K562 (cell line): ENCODE results near the gene DEGS1. TPM values are rescaled to one million over a fixed set of nuclear protein-coding genes. Genes with fewer than 3 reads are reported as not detected.

ENCODE experiments used
- CHCHD3 ChIP-seq: fragments of 250-450 bp; sonication (Bioruptor Pico); IDR thresholded peaks from 2 replicates; pipeline ENCODE4 v2.1.2; 2022; ENCODE audit warnings: mild to moderate bottlenecking
- CHD2 ChIP-seq: IDR thresholded peaks from 2 replicates; pipeline ENCODE4 v1.6.1; 2011; ENCODE audit warnings: low read depth, low read length
- CREM ChIP-seq: IDR thresholded peaks from 2 replicates; pipeline ENCODE4 v1.6.1; 2014; ENCODE audit warnings: antibody characterized with exemption, low read depth
- FOXJ2 ChIP-seq: fragments of 200-800 bp; sonication (Bioruptor generic); IDR thresholded peaks from 2 replicates; pipeline ENCODE4 v1.6.1; 2016; ENCODE audit warnings: missing genetic modification characterization, missing compliant biosample characterization
- GABPB1 ChIP-seq: sonication (generic); formaldehyde crosslinking; IDR thresholded peaks from 2 replicates; pipeline ENCODE4 v1.8.0; 2022; ENCODE audit warnings: mild to moderate bottlenecking, missing genetic modification reagents
- KAT7 ChIP-seq: sonication (generic); formaldehyde crosslinking; IDR thresholded peaks from 2 replicates; pipeline ENCODE4 v1.8.0; 2022; ENCODE audit warnings: missing genetic modification reagents, mild to moderate bottlenecking, borderline replicate concordance
- KAT8 ChIP-seq: fragments of 450-650 bp; IDR thresholded peaks from 2 replicates; pipeline ENCODE4 v1.6.1; 2016; ENCODE audit warnings: low read depth, mild to moderate bottlenecking
- MYC ChIP-seq, 2 experiments: fragments of 250-450 bp in 1 of 2; sonication (Bioruptor Pico) in 1 of 2; IDR thresholded peaks; 2 replicates each; pipeline versions ENCODE4 v1.5.1 to v1.6.1; 2012 to 2021; ENCODE audit warnings: low read depth in 2 of 2, borderline replicate concordance in 1 of 2, improper control_type of control experiment in 1 of 2, low read length in 1 of 2, mild to moderate bottlenecking in 1 of 2, moderate library complexity in 1 of 2
- NR4A1 ChIP-seq, 2 experiments: fragments of 250-450 bp in 1 of 2; fragments of 450-650 bp in 1 of 2; sonication (Bioruptor Pico) in 1 of 2; IDR thresholded peaks; 2 replicates each; pipeline versions ENCODE4 v1.4.0 to v1.6.1; 2016 to 2020; ENCODE audit warnings: mild to moderate bottlenecking in 2 of 2, missing compliant biosample characterization in 1 of 2, missing genetic modification characterization in 1 of 2, moderate library complexity in 1 of 2
- PML ChIP-seq: IDR thresholded peaks from 2 replicates; pipeline ENCODE4 v1.6.1; 2012; ENCODE audit warnings: low read length, inconsistent platforms
- TAF15 ChIP-seq: fragments of 200-400 bp; formaldehyde crosslinking; IDR thresholded peaks from 2 replicates; pipeline ENCODE4 v1.6.1; 2017; ENCODE audit warnings: mild to moderate bottlenecking, low read depth, low read length, moderate library complexity
- TCF7L2 ChIP-seq: fragments of 150-350 bp; IDR thresholded peaks from 2 replicates; pipeline ENCODE4 v1.6.1; 2016; ENCODE audit warnings: low read depth, mild to moderate bottlenecking, low read length, moderate library complexity
- TFAP4 ChIP-seq: sonication (generic); formaldehyde crosslinking; IDR thresholded peaks from 2 replicates; pipeline ENCODE4 v1.8.0; 2022; ENCODE audit warnings: missing genetic modification reagents, mild to moderate bottlenecking, moderate library complexity, borderline replicate concordance
- TGIF2 ChIP-seq: sonication (generic); formaldehyde crosslinking; IDR thresholded peaks from 2 replicates; pipeline ENCODE4 v1.8.1; 2022; ENCODE audit warnings: mild to moderate bottlenecking, missing genetic modification reagents, moderate library complexity
- ZNF140 ChIP-seq: fragments of 250-450 bp; sonication (Bioruptor Pico); IDR thresholded peaks from 2 replicates; pipeline ENCODE4 v1.8.0; 2021; ENCODE audit warnings: moderate library complexity, mild to moderate bottlenecking, inconsistent platforms
- ZNF197 ChIP-seq: fragments of 200-800 bp; sonication (Bioruptor generic); IDR thresholded peaks from 2 replicates; pipeline ENCODE4 v1.6.1; 2016; ENCODE audit warnings: low read depth, missing genetic modification characterization, missing compliant biosample characterization
- ZNF395 ChIP-seq: fragments of 200-800 bp; sonication (Bioruptor generic); IDR thresholded peaks from 2 replicates; pipeline ENCODE4 v1.6.1; 2017; ENCODE audit warnings: missing genetic modification characterization, missing compliant biosample characterization
- ZNF408 ChIP-seq: fragments of 250-450 bp; sonication (Bioruptor Pico); IDR thresholded peaks from 2 replicates; pipeline ENCODE4 v1.4.0; 2020; ENCODE audit warnings: low read depth, mild to moderate bottlenecking, moderate library complexity
- ZNF518B ChIP-seq: fragments of 250-450 bp; sonication (Bioruptor Pico); IDR thresholded peaks from 2 replicates; pipeline ENCODE4 v1.5.0; 2021; ENCODE audit warnings: mild to moderate bottlenecking, moderate library complexity
- ZNF589 ChIP-seq: fragments of 200-800 bp; sonication (Bioruptor generic); IDR thresholded peaks from 2 replicates; pipeline ENCODE4 v1.6.1; 2016; ENCODE audit warnings: low read depth, missing genetic modification characterization, missing compliant biosample characterization
- polyA plus RNA-seq, 8 experiments: library from polyadenylated mRNA; depleted of rRNA in 4 of 8; stranded (reverse) in 5 of 8; unstranded in 3 of 8; fragments of >200 nt; fragmentation: Nextera tagmentation in 2 of 8; fragmentation: Illumina TruSeq in 1 of 8; extraction: Ambion mirVana in 2 of 8; extraction: Trizol in 1 of 8; gene quantifications; 2 replicates each; pipeline versions ENCODE4 v1.2.1 to v1.2.3, GENCODE V29; 2011 to 2014; ENCODE audit warnings: inconsistent platforms in 1 of 8, missing spikeins in 1 of 8
- total RNA-seq, 7 experiments: library from RNA; depleted of rRNA in 6 of 7; stranded (reverse); fragments of >200 nt in 6 of 7; fragmentation: Illumina TruSeq in 2 of 7; extraction: Trizol in 2 of 7; gene quantifications; 2 replicates each; pipeline versions ENCODE4 v1.2.1 to v1.2.3, GENCODE V29; 2011 to 2021; ENCODE audit warnings: low replicate concordance in 1 of 7

The DEGS1 gene
- total and polyA plus RNA-seq, 9 of the 15 experiments (the other 6 are each of a cell fraction or from before 2014, with no cell fraction given): 12.3 to 95.0 (median 38.8) TPM

GRCh38 chr1:224182866-224183590 is at the start of gene DEGS1 (continued):
- TF ChIP-seq MYC (IDR thresholded peaks at IDR 0.05; ENCODE audit: low read depth, low read length) (peak; percentile 91), MYC (CRISPR knock-in tag; IDR thresholded peaks at IDR 0.05; ENCODE audit: borderline replicate concordance, low read depth) (peak; percentile 14; the same call in 1 of the 2 replicates), ZNF197 (CRISPR knock-in tag) (no peak), CHCHD3 (CRISPR knock-in tag) (0 out of 2 replicates have a peak, but pooled peaks have one; percentile 47), CREM (peak; percentile 31; the same call in 1 of the 2 replicates), ZNF395 (peak; percentile 81; the same call in 1 of the 2 replicates), ZNF408 (CRISPR knock-in tag) (no peak), FOXJ2 (tag) (0 out of 2 replicates have a peak, but pooled peaks have one; percentile 35), TGIF2 (CRISPR knock-in tag) (0 out of 2 replicates have a peak, but pooled peaks have one; percentile 27), TCF7L2 (no peak), GABPB1 (CRISPR knock-in tag) (no peak; the same call in 1 of the 2 replicates), TAF15 (no peak), KAT8 (no peak), TFAP4 (CRISPR knock-in tag) (peak; percentile 79), KAT7 (CRISPR knock-in tag) (0 out of 2 replicates have a peak, but pooled peaks have one; percentile 71), PML (peak; percentile 27; the same call in 1 of the 2 replicates), NR4A1 (CRISPR knock-in tag; IDR thresholded peaks at IDR 0.05) (no peak), NR4A1 (tag; IDR thresholded peaks at IDR 0.05) (peak; percentile 62; the same call in 1 of the 2 replicates), ZNF518B (CRISPR knock-in tag) (no peak), ZNF589 (CRISPR knock-in tag) (no peak), ZNF140 (no peak), CHD2 (peak; percentile 76)
